Common myeloid progenitor, CD34-positive (primary cell): Measurements from ENCODE around the gene CAND1.
A peak's percentile ranks its signal among the peaks of the same experiment; 100 is the strongest.

Source experiments
- CTCF ChIA-PET: fragments of 350-600 bp; sonication (Branson Sonifier 250); formaldehyde crosslinking; loops from one replicate; lab custom pipeline; 2021; ENCODE audit warnings: antibody characterized with exemption; lab: Charles Lee
- POLR2A ChIA-PET: fragments of 350-600 bp; sonication (Branson Sonifier 250); formaldehyde crosslinking; loops from one replicate; lab custom pipeline; 2021; ENCODE audit warnings: antibody characterized with exemption; lab: Charles Lee
- DNase-seq, 3 donors: peaks; one replicate each; pipeline versions ENCODE4 v3.0.0 to v3.0.0-alpha.2; 2013
- H3K27ac ChIP-seq, 2 experiments: 1 replicate in 1 of 2; 2 replicates in 1 of 2; pipeline ENCODE4 v1.7.0; 2013; ENCODE audit warnings: inconsistent platforms in 2 of 2, low read length in 2 of 2, mild to moderate bottlenecking in 2 of 2, low read depth in 1 of 2, moderate library complexity in 1 of 2; ENCODE audit not compliant: severe bottlenecking in 2 of 2, insufficient read depth in 1 of 2, poor library complexity in 1 of 2
- H3K27me3 ChIP-seq, 5 experiments: replicated peaks in 2 of 5; 1 replicate in 3 of 5; 2 replicates in 2 of 5; pipeline versions ENCODE4 v1.6.1 to v1.7.0; 2013; ENCODE audit warnings: low read length in 4 of 5, mild to moderate bottlenecking in 2 of 5, moderate library complexity in 2 of 5, inconsistent platforms in 1 of 5; ENCODE audit not compliant: insufficient read depth in 5 of 5, control insufficient read depth in 4 of 5
- H3K36me3 ChIP-seq, 4 experiments: 1 replicate in 2 of 4; 2 replicates in 2 of 4; pipeline versions ENCODE4 v1.6.1 to v1.7.0; 2013; ENCODE audit warnings: low read length in 3 of 4, control low read depth in 1 of 4, mild to moderate bottlenecking in 1 of 4; ENCODE audit not compliant: control insufficient read depth in 4 of 4, insufficient read depth in 4 of 4
- H3K4me1 ChIP-seq, 4 experiments: 1 replicate in 3 of 4; 2 replicates in 1 of 4; pipeline versions ENCODE4 v1.6.1 to v1.7.1; 2013; ENCODE audit warnings: low read length in 3 of 4, mild to moderate bottlenecking in 3 of 4, control low read depth in 1 of 4, inconsistent platforms in 1 of 4, moderate library complexity in 1 of 4; ENCODE audit not compliant: control insufficient read depth in 4 of 4, insufficient read depth in 4 of 4; ENCODE audit errors: control extremely low read depth in 1 of 4
- H3K4me3 ChIP-seq, 7 experiments: 1 replicate in 4 of 7; 2 replicates in 3 of 7; pipeline versions ENCODE4 v1.5.1 to v1.7.0; 2013; ENCODE audit warnings: mild to moderate bottlenecking in 7 of 7, low read length in 6 of 7, moderate library complexity in 6 of 7, inconsistent platforms in 2 of 7, low read depth in 2 of 7, control low read depth in 1 of 7; ENCODE audit not compliant: insufficient read depth in 4 of 7, control insufficient read depth in 1 of 7; ENCODE audit errors: extremely low read depth in 1 of 7
- H3K9me3 ChIP-seq, 5 experiments: 1 replicate in 4 of 5; 2 replicates in 1 of 5; pipeline versions ENCODE4 v1.6.1 to v1.7.1; 2013; ENCODE audit warnings: low read length in 4 of 5, mild to moderate bottlenecking in 2 of 5, inconsistent platforms in 1 of 5, low read depth in 1 of 5, moderate library complexity in 1 of 5; ENCODE audit not compliant: control insufficient read depth in 4 of 5, insufficient read depth in 2 of 5; ENCODE audit errors: control extremely low read depth in 1 of 5
- WGBS: methylation state at CpG from one replicate; pipeline ENCODE4 v1.1.5; 2013; ENCODE audit not compliant: insufficient coverage; 5-methylcytosine and 5-hydroxymethylcytosine counted together

Gene CAND1

GRCh38 chr12:67348683-67349082, 79.5 kb downstream of the CAND1 start:
- Histone ChIP-seq H3K27ac (no peak overlapping the region), H3K27me3 (no peaks in the 10 kb centered on the region), H3K36me3 (no peaks in the 10 kb centered on the region), H3K9me3 (peaks cover 0 to 2% (median 0%) of the 10 kb centered on the region in 5 experiments), H3K4me1 (no peaks in the 10 kb centered on the region), H3K4me3 (no peak overlapping the region)
- ChIA-PET POLR2A (no interaction called here), CTCF (no interaction called here)
- WGBS, result 100% methylated on average over 1 of the region's 2 CpGs
- DNase-seq, result no peak

GRCh38 chr12:67352682-67353081, 83.5 kb downstream of the CAND1 start:
- Histone ChIP-seq H3K9me3 (peaks cover 0 to 2% (median 0%) of the 10 kb centered on the region in 5 experiments), H3K27ac (no peak overlapping the region), H3K36me3 (no peaks in the 10 kb centered on the region), H3K4me3 (no peak overlapping the region), H3K4me1 (peaks cover 0 to 2% (median 0%) of the 10 kb centered on the region in 4 experiments), H3K27me3 (no peaks in the 10 kb centered on the region)
- POLR2A ChIA-PET, result no interaction called here
- DNase-seq, result peak in 1 of 3 donors; percentile 12
- 47% methylated on average over 2 of the region's 2 CpGs for WGBS
- CTCF ChIA-PET, result interaction anchor here (1.4 to 5.6 kb wide), 3 partner anchors 588 to 964 kb away, joined by 3 to 78 read pairs (median 10); no protein-coding TSS in a partner anchor

- no peak overlapping the region for H3K27ac ChIP-seq
- DNase-seq, result peak in 1 of 3 donors; percentile 6
- 59% methylated on average over 3 of the region's 5 CpGs for WGBS
- ChIA-PET CTCF (interaction anchor here (0.9 to 5.6 kb wide), 12 partner anchors 9 to 966 kb away, joined by 3 to 78 read pairs (median 3); no protein-coding TSS in a partner anchor), POLR2A (no interaction called here)
- no peaks in the 10 kb centered on the region for H3K27me3 ChIP-seq
- no peaks in the 10 kb centered on the region for H3K36me3 ChIP-seq
- H3K9me3 ChIP-seq, result no peaks in the 10 kb centered on the region
- H3K4me3 ChIP-seq, result no peak overlapping the region
- peaks cover 0 to 14% (median 6%) of the 10 kb centered on the region in 4 experiments for H3K4me1 ChIP-seq
Observed at GRCh38 chr12:67354322-67354721, 85.2 kb downstream of the CAND1 start.

GRCh38 chr12:67354966-67355365, 85.8 kb downstream of the CAND1 start:
- ChIA-PET POLR2A (no interaction called here), CTCF (interaction anchor here (0.6 to 5.6 kb wide), 13 partner anchors 9 to 966 kb away, joined by 3 to 78 read pairs (median 3); no protein-coding TSS in a partner anchor)
- H3K36me3 ChIP-seq, result no peaks in the 10 kb centered on the region
- no peak overlapping the region for H3K4me3 ChIP-seq
- no peaks in the 10 kb centered on the region for H3K9me3 ChIP-seq
- WGBS, result no CpG with 5 or more reads among the region's 1 CpG
- DNase-seq, result no peak
- no peaks in the 10 kb centered on the region for H3K27me3 ChIP-seq
- H3K4me1 ChIP-seq, result peaks cover 0 to 15% (median 6%) of the 10 kb centered on the region in 4 experiments
- H3K27ac ChIP-seq, result no peak overlapping the region

- H3K4me3 ChIP-seq, result no peak overlapping the region
- H3K27ac ChIP-seq, result no peak overlapping the region
- H3K27me3 ChIP-seq, result no peaks in the 10 kb centered on the region
- POLR2A ChIA-PET, result no interaction called here
- H3K4me1 ChIP-seq, result peaks cover 0 to 15% (median 6%) of the 10 kb centered on the region in 4 experiments
- WGBS, result 20% methylated on average over 3 of the region's 8 CpGs
- CTCF ChIA-PET, result interaction anchor here (0.7 to 5.6 kb wide), 24 partner anchors 9 to 961 kb away, joined by 3 to 78 read pairs (median 3); partner anchors contain the start of gene IFNG
- no peaks in the 10 kb centered on the region for H3K36me3 ChIP-seq
- peak; percentile 54 to 82 (median 78) for DNase-seq
- H3K9me3 ChIP-seq, result no peaks in the 10 kb centered on the region
Observed at GRCh38 chr12:67355428-67356379, 86.5 kb downstream of the CAND1 start.

GRCh38 chr12:67356380-67356774, 87.2 kb downstream of the CAND1 start:
- no CpG with 5 or more reads among the region's 1 CpG for WGBS
- H3K9me3 ChIP-seq, result no peaks in the 10 kb centered on the region
- peaks cover 0 to 15% (median 6%) of the 10 kb centered on the region in 4 experiments for H3K4me1 ChIP-seq
- POLR2A ChIA-PET, result no interaction called here
- DNase-seq, result no peak
- H3K4me3 ChIP-seq, result no peak overlapping the region
- CTCF ChIA-PET, result interaction anchor here (0.6 to 5.6 kb wide), 20 partner anchors 10 to 802 kb away, joined by 3 to 78 read pairs (median 3); partner anchors contain the start of gene IFNG
- no peak overlapping the region for H3K27ac ChIP-seq
- no peaks in the 10 kb centered on the region for H3K27me3 ChIP-seq
- no peaks in the 10 kb centered on the region for H3K36me3 ChIP-seq
